Measurements from ENCODE around the gene GSE1.

DNA sequence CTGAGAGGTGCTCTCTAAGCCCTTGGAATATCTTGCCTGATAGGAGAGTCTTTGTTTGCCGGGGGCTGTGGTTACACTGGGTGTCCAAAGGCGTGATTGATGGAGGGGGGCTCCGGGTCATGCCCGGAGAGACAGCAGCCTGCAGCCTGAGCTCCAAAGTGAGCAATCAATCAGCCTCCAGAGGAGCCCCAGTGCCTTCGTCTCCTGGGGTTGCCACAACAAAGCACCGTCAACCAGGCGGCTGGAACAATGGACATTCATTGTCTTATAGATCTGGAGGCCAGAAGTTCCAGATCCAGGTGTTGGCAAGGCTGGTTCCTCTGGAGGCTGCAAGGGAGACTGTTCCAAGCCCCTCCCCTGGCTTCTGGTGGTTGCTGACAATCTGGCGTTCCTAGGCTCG, 99.7 kb downstream of the GSE1 start:
- no peak for TF ChIP-seq POLR2A (IDR thresholded peaks at IDR 0.05)
- TF ChIP-seq, protein P1, sequence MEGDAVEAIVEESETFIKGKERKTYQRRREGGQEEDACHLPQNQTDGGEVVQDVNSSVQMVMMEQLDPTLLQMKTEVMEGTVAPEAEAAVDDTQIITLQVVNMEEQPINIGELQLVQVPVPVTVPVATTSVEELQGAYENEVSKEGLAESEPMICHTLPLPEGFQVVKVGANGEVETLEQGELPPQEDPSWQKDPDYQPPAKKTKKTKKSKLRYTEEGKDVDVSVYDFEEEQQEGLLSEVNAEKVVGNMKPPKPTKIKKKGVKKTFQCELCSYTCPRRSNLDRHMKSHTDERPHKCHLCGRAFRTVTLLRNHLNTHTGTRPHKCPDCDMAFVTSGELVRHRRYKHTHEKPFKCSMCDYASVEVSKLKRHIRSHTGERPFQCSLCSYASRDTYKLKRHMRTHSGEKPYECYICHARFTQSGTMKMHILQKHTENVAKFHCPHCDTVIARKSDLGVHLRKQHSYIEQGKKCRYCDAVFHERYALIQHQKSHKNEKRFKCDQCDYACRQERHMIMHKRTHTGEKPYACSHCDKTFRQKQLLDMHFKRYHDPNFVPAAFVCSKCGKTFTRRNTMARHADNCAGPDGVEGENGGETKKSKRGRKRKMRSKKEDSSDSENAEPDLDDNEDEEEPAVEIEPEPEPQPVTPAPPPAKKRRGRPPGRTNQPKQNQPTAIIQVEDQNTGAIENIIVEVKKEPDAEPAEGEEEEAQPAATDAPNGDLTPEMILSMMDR (IDR thresholded peaks at IDR 0.05): no peak
